SU-DHL-6 (cell line): ENCODE data around the gene SEC31A.

Experiments used
- H2AFZ ChIP-seq: fragments of 200-600 bp; sonication (generic); 2 replicates; pipeline ENCODE4 v1.6.1; 2014; ENCODE audit warnings: low read depth, mild to moderate bottlenecking, moderate library complexity, mixed read lengths, antibody characterized with exemption, low read length; ENCODE audit not compliant: severe bottlenecking
- H3F3A ChIP-seq: fragments of 200-600 bp; shearing (Covaris generic); 2 replicates; pipeline ENCODE4 v1.6.0; 2016; ENCODE audit warnings: antibody characterized with exemption, mild to moderate bottlenecking; ENCODE audit not compliant: insufficient read depth
- H3K27ac ChIP-seq: fragments of 200-600 bp; sonication (generic); 2 replicates; pipeline ENCODE4 v1.5.1; 2016; ENCODE audit warnings: low read depth, mild to moderate bottlenecking, low read length, moderate library complexity, mixed read lengths
- H3K27me3 ChIP-seq: fragments of 200-600 bp; sonication (generic), shearing (Covaris generic); 2 replicates; pipeline ENCODE4 v1.6.0; 2014; ENCODE audit warnings: mild to moderate bottlenecking, low read length
- H3K36me3 ChIP-seq: fragments of 200-600 bp; sonication (generic); 2 replicates; pipeline ENCODE4 v1.6.1; 2014; ENCODE audit warnings: mild to moderate bottlenecking, low read length, mixed read lengths
- H3K4me2 ChIP-seq: fragments of 300-600, 200-600 bp; shearing (Covaris generic), sonication (generic); 2 replicates; pipeline ENCODE4 v1.6.0; 2014; ENCODE audit warnings: low read length, low read depth, mild to moderate bottlenecking; ENCODE audit not compliant: poor library complexity, severe bottlenecking
- H3K4me3 ChIP-seq: fragments of 200-600 bp; sonication (generic); 2 replicates; pipeline ENCODE4 v1.5.1; 2014; ENCODE audit warnings: antibody characterized with exemption, low read length, mild to moderate bottlenecking, mixed read lengths; ENCODE audit not compliant: insufficient read depth, poor library complexity, severe bottlenecking
- H3K79me2 ChIP-seq: fragments of 200-600 bp; sonication (generic); 2 replicates; pipeline ENCODE4 v1.6.1; 2014; ENCODE audit warnings: mild to moderate bottlenecking, low read length, moderate library complexity; ENCODE audit not compliant: insufficient read depth
- H3K9ac ChIP-seq: fragments of 200-600 bp; sonication (generic); 2 replicates; pipeline ENCODE4 v1.7.0; 2014; ENCODE audit warnings: mild to moderate bottlenecking, low read length
- H3K9me2 ChIP-seq: fragments of 200-600 bp; sonication (generic); replicated peaks from 2 replicates; pipeline ENCODE4 v1.6.1; 2014; ENCODE audit warnings: low read length; ENCODE audit not compliant: insufficient read depth
- H3K9me3 ChIP-seq: fragments of 200-600 bp; sonication (generic); 2 replicates; pipeline ENCODE4 v1.6.1; 2014; ENCODE audit warnings: low read length, mixed read lengths; ENCODE audit not compliant: insufficient read depth
- H4K20me1 ChIP-seq: fragments of 200-600 bp; sonication (generic); 2 replicates; pipeline ENCODE4 v1.6.1; 2014; ENCODE audit warnings: low read depth, mild to moderate bottlenecking, antibody characterized with exemption, low read length, moderate library complexity, mixed read lengths
- EZH2phosphoT487 ChIP-seq: fragments of 200-600 bp; sonication (generic), shearing (Covaris generic); conservative IDR thresholded peaks from 2 replicates; pipeline ENCODE4 v1.6.1; 2018; ENCODE audit warnings: mild to moderate bottlenecking, antibody characterized with exemption, low read length, moderate library complexity, mixed read lengths
- TF ChIP-seq, protein P1 (sequence below): fragments of 200-600 bp; sonication (generic); IDR thresholded peaks from one replicate; pipeline ENCODE4 v1.5.1; 2017; ENCODE audit warnings: antibody characterized with exemption, mild to moderate bottlenecking, low read length, moderate library complexity; ENCODE audit not compliant: insufficient read depth, poor library complexity, severe bottlenecking

Gene SEC31A

DNA sequence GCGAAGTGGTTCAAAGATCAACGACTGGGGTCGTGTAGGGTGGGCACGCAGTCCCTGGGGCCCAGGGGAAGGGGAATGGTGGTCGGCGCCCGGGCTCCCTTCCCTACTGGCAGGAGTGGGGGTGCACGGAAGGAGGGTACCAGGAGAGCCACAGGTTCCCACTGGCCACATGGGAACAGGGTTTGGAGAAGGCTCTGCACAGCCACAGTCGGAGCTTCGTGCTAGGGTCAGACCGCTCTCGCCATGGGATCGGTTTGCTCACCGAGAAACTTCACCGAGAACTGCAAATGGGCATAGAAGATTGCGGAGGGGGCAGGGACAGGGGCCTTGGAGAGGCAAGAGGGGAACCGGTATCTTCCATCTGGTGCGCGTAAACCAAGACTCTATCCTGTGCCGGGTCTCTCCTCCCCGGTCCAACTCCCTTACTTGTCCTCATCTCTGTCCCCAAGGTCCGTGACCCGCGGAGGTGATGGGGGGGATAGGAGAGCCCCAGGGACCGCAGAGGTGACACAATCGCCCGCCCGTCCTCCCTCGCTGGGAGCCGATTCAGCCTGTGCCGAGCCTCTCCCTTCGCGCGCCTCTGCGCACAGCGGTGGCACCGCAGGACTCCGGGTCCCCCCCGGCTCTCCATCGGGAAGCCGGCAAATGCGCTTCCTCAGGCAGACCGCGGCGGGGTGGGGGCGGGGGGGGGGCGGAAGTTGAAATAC lies 93.4 kb downstream of the SEC31A start:
- Histone ChIP-seq H3K27ac (no peak overlapping the region), H2AFZ (no peak overlapping the region), H3K4me2 (peak overlapping the region; percentile 57), H3K9me3 (no peaks in the 10 kb centered on the region), H3K36me3 (no peaks in the 10 kb centered on the region), H3K79me2 (no peaks in the 10 kb centered on the region), H3K4me3 (no peak overlapping the region), H3F3A (no peaks in the 10 kb centered on the region), H3K27me3 (no peaks in the 10 kb centered on the region), H3K9ac (no peak overlapping the region), H3K9me2 (no peaks in the 10 kb centered on the region), H4K20me1 (no peaks in the 10 kb centered on the region)
- TF ChIP-seq, protein P1, sequence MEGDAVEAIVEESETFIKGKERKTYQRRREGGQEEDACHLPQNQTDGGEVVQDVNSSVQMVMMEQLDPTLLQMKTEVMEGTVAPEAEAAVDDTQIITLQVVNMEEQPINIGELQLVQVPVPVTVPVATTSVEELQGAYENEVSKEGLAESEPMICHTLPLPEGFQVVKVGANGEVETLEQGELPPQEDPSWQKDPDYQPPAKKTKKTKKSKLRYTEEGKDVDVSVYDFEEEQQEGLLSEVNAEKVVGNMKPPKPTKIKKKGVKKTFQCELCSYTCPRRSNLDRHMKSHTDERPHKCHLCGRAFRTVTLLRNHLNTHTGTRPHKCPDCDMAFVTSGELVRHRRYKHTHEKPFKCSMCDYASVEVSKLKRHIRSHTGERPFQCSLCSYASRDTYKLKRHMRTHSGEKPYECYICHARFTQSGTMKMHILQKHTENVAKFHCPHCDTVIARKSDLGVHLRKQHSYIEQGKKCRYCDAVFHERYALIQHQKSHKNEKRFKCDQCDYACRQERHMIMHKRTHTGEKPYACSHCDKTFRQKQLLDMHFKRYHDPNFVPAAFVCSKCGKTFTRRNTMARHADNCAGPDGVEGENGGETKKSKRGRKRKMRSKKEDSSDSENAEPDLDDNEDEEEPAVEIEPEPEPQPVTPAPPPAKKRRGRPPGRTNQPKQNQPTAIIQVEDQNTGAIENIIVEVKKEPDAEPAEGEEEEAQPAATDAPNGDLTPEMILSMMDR: no peak
- TF ChIP-seq EZH2phosphoT487: no peak

DNA sequence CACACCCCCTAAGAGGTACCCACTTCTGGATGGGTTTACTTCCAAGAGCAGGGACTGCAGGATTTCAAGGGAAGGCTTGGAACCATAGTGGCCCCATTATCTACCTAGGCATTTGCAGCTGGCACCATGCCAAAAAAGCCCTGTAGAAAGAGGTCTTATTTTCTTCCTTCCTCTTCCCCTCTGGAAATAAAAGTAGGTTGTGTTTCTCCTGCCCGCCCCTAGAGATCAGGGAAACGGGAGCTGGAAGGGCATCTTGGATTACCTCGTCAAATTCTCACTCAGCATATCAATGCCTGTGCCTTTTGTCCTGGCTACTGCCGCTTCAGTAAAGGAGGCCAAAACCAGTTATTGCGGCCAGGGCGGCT lies 93.9 kb downstream of the SEC31A start:
- Histone ChIP-seq H2AFZ (no peak overlapping the region), H3K79me2 (no peaks in the 10 kb centered on the region), H3K36me3 (no peaks in the 10 kb centered on the region), H3K9me3 (no peaks in the 10 kb centered on the region), H3K4me3 (no peak overlapping the region), H3F3A (no peaks in the 10 kb centered on the region), H3K27me3 (no peaks in the 10 kb centered on the region), H3K9me2 (no peaks in the 10 kb centered on the region), H3K27ac (no peak overlapping the region), H3K4me2 (no peak overlapping the region), H3K9ac (no peak overlapping the region), H4K20me1 (no peaks in the 10 kb centered on the region)
- TF ChIP-seq, protein P1: no peak
- no peak for TF ChIP-seq EZH2phosphoT487

DNA sequence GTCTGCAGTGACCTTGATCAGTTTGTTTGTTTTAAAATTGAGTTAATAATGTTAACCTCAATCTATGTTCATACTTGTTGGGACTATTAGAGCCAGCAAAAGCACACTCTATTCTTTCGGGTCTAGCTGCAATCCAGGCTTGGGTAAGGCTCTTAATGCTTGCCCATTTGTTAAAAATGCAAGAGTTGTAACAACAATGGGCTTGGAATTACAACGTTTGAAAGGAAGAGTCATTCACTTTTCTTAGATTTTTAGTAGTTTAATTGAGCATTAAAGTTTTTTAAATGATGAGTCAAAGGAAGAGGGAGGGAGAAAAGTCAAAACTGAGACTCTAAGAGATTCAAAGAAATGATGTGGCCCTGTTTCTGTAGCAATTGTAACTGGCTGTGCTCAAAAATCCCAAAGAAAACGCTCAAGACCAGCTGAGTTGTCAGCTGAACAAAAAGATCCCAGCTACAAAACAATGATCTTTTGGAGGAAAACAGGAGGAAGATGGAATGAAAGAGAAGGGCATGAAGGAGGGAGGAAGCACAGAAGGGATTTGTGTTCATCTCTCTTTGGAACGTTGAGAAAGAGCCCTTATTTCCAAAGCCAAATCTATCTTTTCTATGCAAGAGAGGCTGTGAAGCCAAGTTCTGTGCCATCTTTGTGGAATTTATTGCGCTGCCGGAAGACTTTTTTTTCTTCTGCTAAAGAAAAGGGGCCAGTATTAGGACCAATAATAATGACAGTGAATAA lies 97.9 kb downstream of the SEC31A start:
- Histone ChIP-seq H3K36me3 (no peaks in the 10 kb centered on the region), H3K9me2 (no peaks in the 10 kb centered on the region), H3K9ac (no peak overlapping the region), H2AFZ (no peak overlapping the region), H4K20me1 (no peaks in the 10 kb centered on the region), H3K4me2 (no peak overlapping the region), H3K79me2 (no peaks in the 10 kb centered on the region), H3K4me3 (no peak overlapping the region), H3K27me3 (no peaks in the 10 kb centered on the region), H3F3A (no peaks in the 10 kb centered on the region), H3K27ac (no peak overlapping the region), H3K9me3 (no peaks in the 10 kb centered on the region)
- TF ChIP-seq, protein P1: no peak
- no peak for TF ChIP-seq EZH2phosphoT487
